Measurements from ENCODE around the gene FILIP1L.

FILIP1L gene

DNA sequence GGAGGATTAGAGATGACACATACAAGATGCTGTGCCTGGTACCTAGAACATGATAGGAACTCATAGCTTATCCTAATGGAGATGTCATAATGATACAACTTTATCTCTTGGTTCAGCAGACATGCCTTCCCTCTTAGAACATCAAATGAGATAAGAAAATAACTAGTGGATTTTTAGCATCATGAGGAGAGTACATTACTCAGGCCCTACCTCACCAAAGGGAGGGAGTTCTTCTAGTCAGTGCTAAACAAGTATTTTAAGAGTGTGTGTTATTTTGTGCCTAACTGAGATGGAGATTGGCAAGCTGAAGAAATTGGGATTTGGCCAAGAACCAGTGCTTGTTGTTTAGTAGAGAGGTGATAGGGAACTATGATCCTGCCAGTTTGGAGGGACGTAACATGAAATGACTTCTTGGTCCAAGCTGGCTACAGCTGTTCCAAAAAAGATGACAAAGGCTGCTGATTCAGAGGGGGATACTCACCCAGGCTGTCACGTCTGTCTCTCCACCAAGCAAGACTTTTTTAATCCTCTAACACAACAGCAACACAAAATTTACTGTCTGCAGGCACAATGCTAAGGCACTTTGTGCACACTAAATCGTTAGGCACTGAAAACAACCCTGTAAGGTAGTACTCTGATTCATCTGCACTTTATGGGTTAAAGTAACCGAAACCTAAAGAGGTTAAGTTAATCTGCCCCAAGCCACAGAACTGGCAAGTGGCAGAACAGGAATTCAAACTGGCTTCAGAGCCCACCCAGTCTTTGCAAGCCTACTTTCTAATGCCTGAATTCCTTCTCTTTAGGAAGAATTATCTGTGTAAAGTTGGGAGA is 170.2 kb downstream of the FILIP1L start:
- Histone ChIP-seq H3K4me3 (IDR thresholded peaks at IDR 0.05; ENCODE audit: insufficient read depth, low read depth, low read length) (no peak overlapping the region), H3K79me2 (ENCODE audit: insufficient read depth, low read depth) (no peaks in the 10 kb centered on the region), H4K20me1 (ENCODE audit: insufficient read depth) (0 out of 2 replicates have a peak, but pooled peaks cover 4% of the 10 kb centered on the region), H3K4me2 (peak overlapping the region; percentile 34; the same call in 1 of the 2 replicates), H3K9ac (no peak overlapping the region), H3K27me3 (ENCODE audit: insufficient read depth, low read depth) (no peaks in the 10 kb centered on the region), H3K36me3 (ENCODE audit: insufficient read depth) (no peaks in the 10 kb centered on the region), H3K27ac (no peak overlapping the region), H3K4me1 (ENCODE audit: low read depth, poor library complexity, severe bottlenecking) (peaks cover 35% of the 10 kb centered on the region), H2AFZ (ENCODE audit: low read depth) (no peak overlapping the region)
- TF ChIP-seq, protein P1, sequence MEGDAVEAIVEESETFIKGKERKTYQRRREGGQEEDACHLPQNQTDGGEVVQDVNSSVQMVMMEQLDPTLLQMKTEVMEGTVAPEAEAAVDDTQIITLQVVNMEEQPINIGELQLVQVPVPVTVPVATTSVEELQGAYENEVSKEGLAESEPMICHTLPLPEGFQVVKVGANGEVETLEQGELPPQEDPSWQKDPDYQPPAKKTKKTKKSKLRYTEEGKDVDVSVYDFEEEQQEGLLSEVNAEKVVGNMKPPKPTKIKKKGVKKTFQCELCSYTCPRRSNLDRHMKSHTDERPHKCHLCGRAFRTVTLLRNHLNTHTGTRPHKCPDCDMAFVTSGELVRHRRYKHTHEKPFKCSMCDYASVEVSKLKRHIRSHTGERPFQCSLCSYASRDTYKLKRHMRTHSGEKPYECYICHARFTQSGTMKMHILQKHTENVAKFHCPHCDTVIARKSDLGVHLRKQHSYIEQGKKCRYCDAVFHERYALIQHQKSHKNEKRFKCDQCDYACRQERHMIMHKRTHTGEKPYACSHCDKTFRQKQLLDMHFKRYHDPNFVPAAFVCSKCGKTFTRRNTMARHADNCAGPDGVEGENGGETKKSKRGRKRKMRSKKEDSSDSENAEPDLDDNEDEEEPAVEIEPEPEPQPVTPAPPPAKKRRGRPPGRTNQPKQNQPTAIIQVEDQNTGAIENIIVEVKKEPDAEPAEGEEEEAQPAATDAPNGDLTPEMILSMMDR (conservative IDR thresholded peaks at IDR 0.05; ENCODE audit: low read depth, low read length): no peak

DNA sequence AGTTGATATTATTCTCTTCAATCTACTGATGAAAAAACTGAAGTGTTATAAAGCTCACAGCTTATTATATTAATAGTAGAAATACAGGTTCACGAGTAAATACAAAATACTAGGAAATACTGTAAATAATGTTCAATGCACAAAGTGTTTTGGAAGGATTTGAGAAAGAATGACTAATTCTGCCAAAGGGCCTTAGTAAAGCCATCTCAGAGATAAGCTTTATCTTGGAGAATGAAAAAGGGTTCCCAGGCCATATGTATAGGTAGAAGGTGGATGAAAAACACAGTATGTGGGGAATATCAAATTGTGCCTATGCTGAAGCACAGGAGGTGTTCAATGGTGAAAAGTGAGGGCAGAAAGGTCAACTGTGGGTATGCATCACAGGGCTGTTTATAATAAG is 173.1 kb downstream of the FILIP1L start:
- Histone ChIP-seq H2AFZ (ENCODE audit: low read depth) (no peak overlapping the region), H3K4me3 (IDR thresholded peaks at IDR 0.05; ENCODE audit: insufficient read depth, low read depth, low read length) (no peak overlapping the region), H3K79me2 (ENCODE audit: insufficient read depth, low read depth) (no peaks in the 10 kb centered on the region; the same call in 1 of the 2 replicates), H3K9ac (no peak overlapping the region), H3K4me2 (no peak overlapping the region), H3K27me3 (ENCODE audit: insufficient read depth, low read depth) (no peaks in the 10 kb centered on the region), H4K20me1 (ENCODE audit: insufficient read depth) (0 out of 2 replicates have a peak, but pooled peaks cover 4% of the 10 kb centered on the region), H3K4me1 (ENCODE audit: low read depth, poor library complexity, severe bottlenecking) (peaks cover 56% of the 10 kb centered on the region), H3K27ac (no peak overlapping the region), H3K36me3 (ENCODE audit: insufficient read depth) (no peaks in the 10 kb centered on the region)
- TF ChIP-seq, protein P1 (conservative IDR thresholded peaks at IDR 0.05; ENCODE audit: low read depth, low read length): no peak

DNA sequence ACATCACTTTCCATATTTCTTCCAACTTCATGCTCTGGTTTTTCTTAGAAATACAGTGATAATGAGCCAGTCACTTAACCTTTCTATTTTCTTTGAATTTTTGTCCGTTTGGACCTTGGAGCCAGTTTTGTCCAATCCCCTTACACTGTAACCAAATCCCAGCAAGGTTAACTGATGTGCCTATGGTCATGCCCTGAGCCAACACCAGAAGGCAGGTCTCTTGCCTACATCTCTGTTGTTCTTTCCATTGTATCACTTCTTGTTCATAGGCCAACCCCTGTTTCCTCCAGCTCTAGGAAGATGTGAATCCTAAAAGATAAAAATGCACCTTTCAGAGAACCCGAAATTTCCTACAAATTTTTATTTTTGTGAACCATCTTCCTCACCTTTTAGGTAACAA is 174.0 kb downstream of the FILIP1L start:
- H3K27me3 ChIP-seq (ENCODE audit: insufficient read depth, low read depth): no peaks in the 10 kb centered on the region
- no peaks in the 10 kb centered on the region for H3K36me3 ChIP-seq (ENCODE audit: insufficient read depth)
- no peak overlapping the region for H3K4me3 ChIP-seq (IDR thresholded peaks at IDR 0.05; ENCODE audit: insufficient read depth, low read depth, low read length)
- H3K9ac ChIP-seq: no peak overlapping the region
- H3K4me2 ChIP-seq: no peak overlapping the region
- H4K20me1 ChIP-seq (ENCODE audit: insufficient read depth): 0 out of 2 replicates have a peak, but pooled peaks cover 4% of the 10 kb centered on the region
- H3K4me1 ChIP-seq (ENCODE audit: low read depth, poor library complexity, severe bottlenecking): peaks cover 55% of the 10 kb centered on the region
- TF ChIP-seq, protein P1 (conservative IDR thresholded peaks at IDR 0.05; ENCODE audit: low read depth, low read length): no peak
- H3K79me2 ChIP-seq (ENCODE audit: insufficient read depth, low read depth): no peaks in the 10 kb centered on the region; the same call in 1 of the 2 replicates
- H2AFZ ChIP-seq (ENCODE audit: low read depth): no peak overlapping the region
- no peak overlapping the region for H3K27ac ChIP-seq

DNA sequence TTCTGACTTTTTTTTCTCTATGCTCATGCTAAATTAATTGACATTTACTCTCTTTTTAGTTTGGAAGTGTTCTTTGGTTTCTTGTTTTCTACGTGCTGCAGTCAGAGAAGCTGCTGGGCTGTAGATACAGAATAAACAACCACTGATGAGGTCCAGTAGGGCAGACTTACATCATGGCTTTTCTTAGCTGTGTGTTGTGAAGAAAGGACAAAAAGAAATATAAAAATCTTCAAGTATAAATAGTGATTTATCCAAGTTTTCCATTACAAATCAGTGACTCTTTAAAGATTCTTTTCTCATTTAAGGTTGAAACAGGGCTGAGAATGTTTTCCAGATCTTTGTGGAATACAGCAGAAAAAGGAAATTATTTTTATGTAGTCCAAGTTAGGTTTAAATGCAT is 174.4 kb downstream of the FILIP1L start:
- H3K27me3 ChIP-seq (ENCODE audit: insufficient read depth, low read depth): no peaks in the 10 kb centered on the region
- no peak overlapping the region for H2AFZ ChIP-seq (ENCODE audit: low read depth)
- no peak overlapping the region for H3K4me3 ChIP-seq (IDR thresholded peaks at IDR 0.05; ENCODE audit: insufficient read depth, low read depth, low read length)
- no peak overlapping the region for H3K4me2 ChIP-seq
- H3K9ac ChIP-seq: no peak overlapping the region
- H3K4me1 ChIP-seq (ENCODE audit: low read depth, poor library complexity, severe bottlenecking): peaks cover 56% of the 10 kb centered on the region
- no peaks in the 10 kb centered on the region; the same call in 1 of the 2 replicates for H3K79me2 ChIP-seq (ENCODE audit: insufficient read depth, low read depth)
- H3K27ac ChIP-seq: no peak overlapping the region
- no peaks in the 10 kb centered on the region for H3K36me3 ChIP-seq (ENCODE audit: insufficient read depth)
- 0 out of 2 replicates have a peak, but pooled peaks cover 4% of the 10 kb centered on the region for H4K20me1 ChIP-seq (ENCODE audit: insufficient read depth)
- TF ChIP-seq, protein P1 (conservative IDR thresholded peaks at IDR 0.05; ENCODE audit: low read depth, low read length): no peak
